Lower lobe of right lung (tissue), 2 donors: ENCODE results near the gene PET100. TPM values are rescaled to one million over a fixed set of nuclear protein-coding genes. Genes with fewer than 3 reads are reported as not detected.
A peak's percentile ranks its signal among the peaks of the same experiment; 100 is the strongest.

Experiments used
- ATAC-seq, 2 donors: fragments of 200-7000 bp; cut with Tn5 transposase; one replicate each; pipeline ENCODE4 v1.9.1; 2020 to 2022; ENCODE audit warnings: mild to moderate bottlenecking in 2 of 2, moderate library complexity in 2 of 2
- DNase-seq: peaks from one replicate; pipeline ENCODE4 v3.0.0-alpha.2; 2020
- H3K27ac ChIP-seq: fragments of 200-600 bp; one replicate; pipeline ENCODE4 v1.8.0; 2022
- H3K27me3 ChIP-seq: fragments of 200-600 bp; one replicate; pipeline ENCODE4 v1.8.0; 2022; ENCODE audit warnings: low read depth
- H3K36me3 ChIP-seq: fragments of 200-600 bp; one replicate; pipeline ENCODE4 v1.8.0; 2022; ENCODE audit warnings: mild to moderate bottlenecking
- H3K4me1 ChIP-seq: fragments of 200-600 bp; one replicate; pipeline ENCODE4 v1.8.0; 2022
- H3K4me3 ChIP-seq: fragments of 200-600 bp; one replicate; pipeline ENCODE4 v1.8.0; 2022; ENCODE audit warnings: mild to moderate bottlenecking
- H3K9me3 ChIP-seq: fragments of 200-600 bp; one replicate; pipeline ENCODE4 v1.8.0; 2022
- intact Hi-C: fragments of 100-400 bp; cut with DNase I; formaldehyde crosslinking; loops from one replicate; pipeline ENCODE4 v1.11.0; 2022
- total RNA-seq: library from RNA; stranded (reverse); fragmentation: NEBNext Ultra II Directional; extraction: Animal tissue kit (Norgen Biotek cat#: 25700); gene quantifications from one replicate; pipeline ENCODE4 v1.2.1, GENCODE V29; 2021
- TF ChIP-seq, protein P1 (sequence below): fragments of 200-600 bp; IDR thresholded peaks from one replicate; pipeline ENCODE4 v1.8.0; 2022; ENCODE audit warnings: antibody characterized with exemption, mild to moderate bottlenecking
- donor health status: DM: no; HTN: yes; CAD: no; lungs with severe emphysema.

PET100 gene
- total RNA-seq, 1 donor from 2014 or later = 82.6 TPM

DNA sequence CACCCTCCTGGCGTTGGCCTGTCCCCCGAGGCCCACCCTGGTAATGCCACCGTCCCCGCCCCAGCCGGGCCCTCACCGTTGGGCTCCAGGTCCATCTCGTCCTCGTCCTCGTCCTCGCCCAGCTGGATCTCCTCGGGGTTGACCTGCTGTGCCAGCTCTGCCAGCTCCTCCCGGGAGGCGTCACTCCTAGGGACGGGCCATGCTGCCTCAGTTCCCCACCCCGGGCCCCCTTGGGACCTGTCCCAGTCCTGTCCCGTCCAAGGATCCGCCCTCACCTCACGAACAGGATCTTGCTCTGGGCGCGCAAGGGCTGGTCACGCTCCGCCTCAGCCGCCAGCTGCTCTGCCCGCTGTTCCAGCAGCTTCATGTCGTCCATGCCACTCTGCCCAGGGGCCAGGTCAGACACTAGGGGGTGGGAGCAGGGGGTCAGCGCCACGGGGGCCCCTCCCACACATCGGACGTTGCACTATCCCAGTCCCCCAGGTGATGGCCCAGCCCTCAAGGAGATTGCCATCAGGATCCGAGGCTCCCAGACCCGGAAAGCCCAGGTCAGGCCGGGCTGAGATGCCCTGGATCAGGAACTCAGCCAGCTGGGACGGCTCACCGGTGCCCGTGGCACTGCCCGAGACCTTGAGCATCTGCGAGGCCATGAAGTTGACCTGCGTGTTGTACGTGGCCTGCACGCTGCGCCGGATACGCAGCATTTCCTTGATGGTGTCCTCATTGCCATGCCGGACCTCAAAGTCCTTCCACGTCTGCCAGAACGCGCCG lies 9.7 kb upstream of the PET100 start:
- Histone ChIP-seq H3K9me3 (no peaks in the 10 kb centered on the region), H3K27ac (peak overlapping the region; percentile 85), H3K4me3 (no peak overlapping the region), H3K36me3 (peaks cover 76% of the 10 kb centered on the region), H3K4me1 (peaks cover 25% of the 10 kb centered on the region), H3K27me3 (no peaks in the 10 kb centered on the region)
- TF ChIP-seq, protein P1, sequence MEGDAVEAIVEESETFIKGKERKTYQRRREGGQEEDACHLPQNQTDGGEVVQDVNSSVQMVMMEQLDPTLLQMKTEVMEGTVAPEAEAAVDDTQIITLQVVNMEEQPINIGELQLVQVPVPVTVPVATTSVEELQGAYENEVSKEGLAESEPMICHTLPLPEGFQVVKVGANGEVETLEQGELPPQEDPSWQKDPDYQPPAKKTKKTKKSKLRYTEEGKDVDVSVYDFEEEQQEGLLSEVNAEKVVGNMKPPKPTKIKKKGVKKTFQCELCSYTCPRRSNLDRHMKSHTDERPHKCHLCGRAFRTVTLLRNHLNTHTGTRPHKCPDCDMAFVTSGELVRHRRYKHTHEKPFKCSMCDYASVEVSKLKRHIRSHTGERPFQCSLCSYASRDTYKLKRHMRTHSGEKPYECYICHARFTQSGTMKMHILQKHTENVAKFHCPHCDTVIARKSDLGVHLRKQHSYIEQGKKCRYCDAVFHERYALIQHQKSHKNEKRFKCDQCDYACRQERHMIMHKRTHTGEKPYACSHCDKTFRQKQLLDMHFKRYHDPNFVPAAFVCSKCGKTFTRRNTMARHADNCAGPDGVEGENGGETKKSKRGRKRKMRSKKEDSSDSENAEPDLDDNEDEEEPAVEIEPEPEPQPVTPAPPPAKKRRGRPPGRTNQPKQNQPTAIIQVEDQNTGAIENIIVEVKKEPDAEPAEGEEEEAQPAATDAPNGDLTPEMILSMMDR = no peak
- DNase-seq (no peak), ATAC-seq (peak; percentile 35 to 47)
- intact Hi-C loops = no loop called here

- DNase-seq (no peak), ATAC-seq (no peak)
- peaks cover 85% of the 10 kb centered on the region for H3K36me3 ChIP-seq
- no peak overlapping the region for H3K4me3 ChIP-seq
- H3K27ac ChIP-seq = peak overlapping the region; percentile 85
- H3K4me1 ChIP-seq = peaks cover 25% of the 10 kb centered on the region
- TF ChIP-seq, protein P1 = no peak
- intact Hi-C loops = no loop called here
- H3K27me3 ChIP-seq = no peaks in the 10 kb centered on the region
- H3K9me3 ChIP-seq = no peaks in the 10 kb centered on the region
These were observed 8.9 kb upstream of the PET100 start for GRCh38 chr19:7620442-7621412.

- no peak for DNase-seq
- intact Hi-C loops = no loop called here
- peaks cover 92% of the 10 kb centered on the region for H3K36me3 ChIP-seq
These were observed 6.5 kb upstream of the PET100 start for GRCh38 chr19:7622933-7623685.

DNA sequence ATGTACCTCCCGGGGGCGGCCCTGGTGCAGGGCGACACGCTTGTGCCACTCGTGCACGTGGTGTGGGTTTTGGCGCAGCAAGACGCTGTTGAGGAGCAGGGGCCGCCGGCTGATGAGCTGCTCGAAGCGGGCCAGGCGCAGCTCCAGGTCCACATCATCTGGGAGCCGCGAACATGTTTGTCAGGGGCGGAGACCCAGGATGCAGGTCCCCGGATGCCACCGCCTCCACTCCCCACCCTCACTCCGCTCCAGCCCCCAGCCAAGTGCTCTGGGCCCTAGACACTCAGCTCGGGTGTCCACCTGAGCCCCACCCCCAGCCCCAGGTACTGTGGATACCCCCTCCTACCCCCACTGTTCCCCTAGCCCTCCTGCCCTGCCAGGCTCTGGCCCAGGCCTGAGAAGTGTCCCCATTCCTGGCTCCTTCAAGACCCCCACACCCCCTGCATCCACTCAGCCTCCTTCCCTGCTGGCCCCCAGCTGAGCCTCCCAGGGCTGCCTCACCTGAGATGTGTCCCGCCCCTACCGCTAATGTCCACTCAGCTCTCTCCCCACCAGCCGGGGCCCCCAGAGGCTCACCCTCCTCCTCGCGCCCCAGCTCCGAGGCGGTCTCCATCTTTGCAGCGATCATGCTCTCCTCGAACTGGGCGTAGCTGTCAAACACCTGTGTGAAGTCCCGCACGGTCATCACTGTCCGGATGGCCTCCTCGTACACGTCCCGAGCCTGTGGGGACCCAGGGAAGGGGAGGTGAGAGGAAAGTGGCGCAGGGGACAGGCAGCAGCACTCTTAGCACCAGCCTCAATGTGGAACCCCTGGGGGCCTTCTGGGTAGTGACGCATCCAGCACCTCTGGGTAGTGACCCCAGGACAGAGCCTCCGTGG lies 5.6 kb upstream of the PET100 start:
- ATAC-seq (no peak), DNase-seq (no peak)
- peaks cover 83% of the 10 kb centered on the region for H3K36me3 ChIP-seq

More at GRCh38 chr19:7622933-7623685, 6.5 kb upstream of the PET100 start:
- TF ChIP-seq, protein P1 = no peak
- no peaks in the 10 kb centered on the region for H3K9me3 ChIP-seq
- ATAC-seq = no peak
- H3K4me1 ChIP-seq = peaks cover 27% of the 10 kb centered on the region
- no peak overlapping the region for H3K27ac ChIP-seq
- no peak overlapping the region for H3K4me3 ChIP-seq
- no peaks in the 10 kb centered on the region for H3K27me3 ChIP-seq

More for the DNA sequence above, 5.6 kb upstream of the PET100 start:
- TF ChIP-seq, protein P1 = no peak
- peaks cover 30% of the 10 kb centered on the region for H3K4me1 ChIP-seq
- intact Hi-C loops = no loop called here
- no peaks in the 10 kb centered on the region for H3K27me3 ChIP-seq
- H3K27ac ChIP-seq = no peak overlapping the region
- H3K4me3 ChIP-seq = no peak overlapping the region
- no peaks in the 10 kb centered on the region for H3K9me3 ChIP-seq
